ENCODE measurements around the gene MAP2K7.
"Not testable (repeated sequence)": the region's sequence is repeated elsewhere in the genome, so short reads cannot be mapped to it uniquely, and the experiment has no call there.

MAP2K7 gene

GRCh38 chr19:7856679-7857663, 46.7 kb upstream of the MAP2K7 start:
- Histone ChIP-seq H3K4me3 (ENCODE audit: low read length, poor library complexity, severe bottlenecking) (no peak overlapping the region), H3K4me1 (ENCODE audit: insufficient read depth, low read length, poor library complexity, severe bottlenecking) (no peaks in the 10 kb centered on the region), H3K79me2 (ENCODE audit: insufficient read depth, low read length) (no peaks in the 10 kb centered on the region), H3K4me2 (ENCODE audit: low read depth, low read length, poor library complexity, severe bottlenecking) (no peak overlapping the region), H2AFZ (ENCODE audit: low read length) (no peak overlapping the region), H3K27me3 (ENCODE audit: insufficient read depth, low read length, poor library complexity, severe bottlenecking) (no peaks in the 10 kb centered on the region), H3K9ac (ENCODE audit: low read depth, low read length, poor library complexity, severe bottlenecking) (no peak overlapping the region), H3K36me3 (ENCODE audit: insufficient read depth, low read length) (no peaks in the 10 kb centered on the region), H3F3A (ENCODE audit: low read depth) (no peaks in the 10 kb centered on the region), H4K20me1 (ENCODE audit: insufficient read depth, low read length, poor library complexity, severe bottlenecking) (no peaks in the 10 kb centered on the region), H3K9me3 (ENCODE audit: insufficient read depth, low read depth, low read length) (no peaks in the 10 kb centered on the region), H3K9me2 (replicated peaks; ENCODE audit: low read depth, low read length) (no peaks in the 10 kb centered on the region)
- TF ChIP-seq EZH2phosphoT487 (IDR thresholded peaks at IDR 0.05; ENCODE audit: borderline replicate concordance) = no peak
- TF ChIP-seq CTCF (conservative IDR thresholded peaks at IDR 0.05; ENCODE audit: low read length) = no peak

- Histone ChIP-seq H3K9me2 (replicated peaks; ENCODE audit: low read depth, low read length) (no peaks in the 10 kb centered on the region), H2AFZ (ENCODE audit: low read length) (no peak overlapping the region), H3K79me2 (ENCODE audit: insufficient read depth, low read length) (no peaks in the 10 kb centered on the region), H3F3A (ENCODE audit: low read depth) (no peaks in the 10 kb centered on the region), H3K36me3 (ENCODE audit: insufficient read depth, low read length) (no peaks in the 10 kb centered on the region), H3K9ac (ENCODE audit: low read depth, low read length, poor library complexity, severe bottlenecking) (no peak overlapping the region), H3K4me1 (ENCODE audit: insufficient read depth, low read length, poor library complexity, severe bottlenecking) (no peaks in the 10 kb centered on the region), H4K20me1 (ENCODE audit: insufficient read depth, low read length, poor library complexity, severe bottlenecking) (no peaks in the 10 kb centered on the region), H3K9me3 (ENCODE audit: insufficient read depth, low read depth, low read length) (no peaks in the 10 kb centered on the region), H3K4me2 (ENCODE audit: low read depth, low read length, poor library complexity, severe bottlenecking) (no peak overlapping the region), H3K4me3 (ENCODE audit: low read length, poor library complexity, severe bottlenecking) (no peak overlapping the region), H3K27me3 (ENCODE audit: insufficient read depth, low read length, poor library complexity, severe bottlenecking) (no peaks in the 10 kb centered on the region)
- TF ChIP-seq EZH2phosphoT487 (IDR thresholded peaks at IDR 0.05; ENCODE audit: borderline replicate concordance) (no peak), CTCF (conservative IDR thresholded peaks at IDR 0.05; ENCODE audit: low read length) (no peak)
Observed at GRCh38 chr19:7857727-7858108, 46.0 kb upstream of the MAP2K7 start.

GRCh38 chr19:7858109-7858770, 45.4 kb upstream of the MAP2K7 start:
- Histone ChIP-seq H3K79me2 (ENCODE audit: insufficient read depth, low read length) (no peaks in the 10 kb centered on the region), H3K36me3 (ENCODE audit: insufficient read depth, low read length) (no peaks in the 10 kb centered on the region), H2AFZ (ENCODE audit: low read length) (no peak overlapping the region), H3K4me3 (ENCODE audit: low read length, poor library complexity, severe bottlenecking) (no peak overlapping the region), H4K20me1 (ENCODE audit: insufficient read depth, low read length, poor library complexity, severe bottlenecking) (no peaks in the 10 kb centered on the region), H3K4me2 (ENCODE audit: low read depth, low read length, poor library complexity, severe bottlenecking) (no peak overlapping the region), H3K27me3 (ENCODE audit: insufficient read depth, low read length, poor library complexity, severe bottlenecking) (no peaks in the 10 kb centered on the region), H3F3A (ENCODE audit: low read depth) (no peaks in the 10 kb centered on the region), H3K9me2 (replicated peaks; ENCODE audit: low read depth, low read length) (no peaks in the 10 kb centered on the region), H3K9me3 (ENCODE audit: insufficient read depth, low read depth, low read length) (no peaks in the 10 kb centered on the region), H3K9ac (ENCODE audit: low read depth, low read length, poor library complexity, severe bottlenecking) (no peak overlapping the region), H3K4me1 (ENCODE audit: insufficient read depth, low read length, poor library complexity, severe bottlenecking) (no peaks in the 10 kb centered on the region)
- TF ChIP-seq CTCF (conservative IDR thresholded peaks at IDR 0.05; ENCODE audit: low read length) (no peak), EZH2phosphoT487 (IDR thresholded peaks at IDR 0.05; ENCODE audit: borderline replicate concordance) (no peak)

GRCh38 chr19:7859087-7859486, 44.6 kb upstream of the MAP2K7 start:
- H3K9ac ChIP-seq (ENCODE audit: low read depth, low read length, poor library complexity, severe bottlenecking) = not testable (repeated sequence)

More at GRCh38 chr19:7859087-7859486, 44.6 kb upstream of the MAP2K7 start:
- not testable (repeated sequence) for H3K9me3 ChIP-seq (ENCODE audit: insufficient read depth, low read depth, low read length); H3K36me3 ChIP-seq (ENCODE audit: insufficient read depth, low read length); H3K4me2 ChIP-seq (ENCODE audit: low read depth, low read length, poor library complexity, severe bottlenecking); H3K4me3 ChIP-seq (ENCODE audit: low read length, poor library complexity, severe bottlenecking); H4K20me1 ChIP-seq (ENCODE audit: insufficient read depth, low read length, poor library complexity, severe bottlenecking); H3K79me2 ChIP-seq (ENCODE audit: insufficient read depth, low read length); H3K9me2 ChIP-seq (replicated peaks; ENCODE audit: low read depth, low read length); H2AFZ ChIP-seq (ENCODE audit: low read length); H3K27me3 ChIP-seq (ENCODE audit: insufficient read depth, low read length, poor library complexity, severe bottlenecking); H3F3A ChIP-seq (ENCODE audit: low read depth); H3K4me1 ChIP-seq (ENCODE audit: insufficient read depth, low read length, poor library complexity, severe bottlenecking)

Measured in Loucy (cell line).